ENCODE measurements around the gene SLC35D1.

DNA sequence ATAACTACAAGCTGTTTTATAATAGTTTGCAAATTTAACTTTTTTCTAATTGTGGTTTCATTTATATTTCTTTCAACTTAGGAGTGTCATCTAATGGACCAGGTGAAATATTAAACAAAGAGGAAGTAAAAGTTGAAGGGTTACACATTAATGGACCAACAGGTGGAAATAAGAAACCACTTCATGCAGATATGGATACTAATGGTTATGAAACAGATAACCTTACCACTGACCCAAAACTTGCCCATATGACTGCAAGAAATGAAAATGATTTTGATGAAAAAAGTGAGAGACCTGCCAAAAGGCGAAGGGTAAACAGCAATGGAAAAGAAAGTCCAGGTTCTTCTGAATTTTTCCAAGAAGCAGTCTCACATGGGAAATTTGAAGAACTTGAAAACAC is 69.5 kb downstream of the SLC35D1 start:
- TF ChIP-seq, protein P1, sequence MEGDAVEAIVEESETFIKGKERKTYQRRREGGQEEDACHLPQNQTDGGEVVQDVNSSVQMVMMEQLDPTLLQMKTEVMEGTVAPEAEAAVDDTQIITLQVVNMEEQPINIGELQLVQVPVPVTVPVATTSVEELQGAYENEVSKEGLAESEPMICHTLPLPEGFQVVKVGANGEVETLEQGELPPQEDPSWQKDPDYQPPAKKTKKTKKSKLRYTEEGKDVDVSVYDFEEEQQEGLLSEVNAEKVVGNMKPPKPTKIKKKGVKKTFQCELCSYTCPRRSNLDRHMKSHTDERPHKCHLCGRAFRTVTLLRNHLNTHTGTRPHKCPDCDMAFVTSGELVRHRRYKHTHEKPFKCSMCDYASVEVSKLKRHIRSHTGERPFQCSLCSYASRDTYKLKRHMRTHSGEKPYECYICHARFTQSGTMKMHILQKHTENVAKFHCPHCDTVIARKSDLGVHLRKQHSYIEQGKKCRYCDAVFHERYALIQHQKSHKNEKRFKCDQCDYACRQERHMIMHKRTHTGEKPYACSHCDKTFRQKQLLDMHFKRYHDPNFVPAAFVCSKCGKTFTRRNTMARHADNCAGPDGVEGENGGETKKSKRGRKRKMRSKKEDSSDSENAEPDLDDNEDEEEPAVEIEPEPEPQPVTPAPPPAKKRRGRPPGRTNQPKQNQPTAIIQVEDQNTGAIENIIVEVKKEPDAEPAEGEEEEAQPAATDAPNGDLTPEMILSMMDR (IDR thresholded peaks at IDR 0.05), result no peak
- TF ChIP-seq MXI1 (IDR thresholded peaks at IDR 0.05; ENCODE audit: low read depth, low read length), result no peak
- no peak for TF ChIP-seq RFX5 (IDR thresholded peaks at IDR 0.05; ENCODE audit: low read length)
- TF ChIP-seq RXRA (IDR thresholded peaks at IDR 0.05; ENCODE audit: borderline replicate concordance, low read depth), result no peak
- no peak for TF ChIP-seq RCOR1 (IDR thresholded peaks at IDR 0.05; ENCODE audit: low read length)
- TF ChIP-seq, protein P2, sequence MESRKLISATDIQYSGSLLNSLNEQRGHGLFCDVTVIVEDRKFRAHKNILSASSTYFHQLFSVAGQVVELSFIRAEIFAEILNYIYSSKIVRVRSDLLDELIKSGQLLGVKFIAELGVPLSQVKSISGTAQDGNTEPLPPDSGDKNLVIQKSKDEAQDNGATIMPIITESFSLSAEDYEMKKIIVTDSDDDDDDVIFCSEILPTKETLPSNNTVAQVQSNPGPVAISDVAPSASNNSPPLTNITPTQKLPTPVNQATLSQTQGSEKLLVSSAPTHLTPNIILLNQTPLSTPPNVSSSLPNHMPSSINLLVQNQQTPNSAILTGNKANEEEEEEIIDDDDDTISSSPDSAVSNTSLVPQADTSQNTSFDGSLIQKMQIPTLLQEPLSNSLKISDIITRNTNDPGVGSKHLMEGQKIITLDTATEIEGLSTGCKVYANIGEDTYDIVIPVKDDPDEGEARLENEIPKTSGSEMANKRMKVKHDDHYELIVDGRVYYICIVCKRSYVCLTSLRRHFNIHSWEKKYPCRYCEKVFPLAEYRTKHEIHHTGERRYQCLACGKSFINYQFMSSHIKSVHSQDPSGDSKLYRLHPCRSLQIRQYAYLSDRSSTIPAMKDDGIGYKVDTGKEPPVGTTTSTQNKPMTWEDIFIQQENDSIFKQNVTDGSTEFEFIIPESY (IDR thresholded peaks at IDR 0.05; ENCODE audit: borderline replicate concordance, low read depth), result no peak
- TF ChIP-seq, protein P3, sequence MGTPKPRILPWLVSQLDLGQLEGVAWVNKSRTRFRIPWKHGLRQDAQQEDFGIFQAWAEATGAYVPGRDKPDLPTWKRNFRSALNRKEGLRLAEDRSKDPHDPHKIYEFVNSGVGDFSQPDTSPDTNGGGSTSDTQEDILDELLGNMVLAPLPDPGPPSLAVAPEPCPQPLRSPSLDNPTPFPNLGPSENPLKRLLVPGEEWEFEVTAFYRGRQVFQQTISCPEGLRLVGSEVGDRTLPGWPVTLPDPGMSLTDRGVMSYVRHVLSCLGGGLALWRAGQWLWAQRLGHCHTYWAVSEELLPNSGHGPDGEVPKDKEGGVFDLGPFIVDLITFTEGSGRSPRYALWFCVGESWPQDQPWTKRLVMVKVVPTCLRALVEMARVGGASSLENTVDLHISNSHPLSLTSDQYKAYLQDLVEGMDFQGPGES (IDR thresholded peaks at IDR 0.05; ENCODE audit: low read depth, low read length), result no peak
- TF ChIP-seq GABPA (IDR thresholded peaks at IDR 0.05; ENCODE audit: low read depth), result no peak
- TF ChIP-seq TAF1 (IDR thresholded peaks at IDR 0.05; ENCODE audit: borderline replicate concordance, low read depth, low read length), result no peak
- no peak for TF ChIP-seq EP300 (IDR thresholded peaks at IDR 0.05; ENCODE audit: borderline replicate concordance in 1 of 2, low read depth in 1 of 2, low read length in 1 of 2)
- TF ChIP-seq POLR2AphosphoS5 (IDR thresholded peaks at IDR 0.05; ENCODE audit: low read depth, low read length), result no peak
- TF ChIP-seq EZH2phosphoT487 (IDR thresholded peaks at IDR 0.05; ENCODE audit: borderline replicate concordance, low read depth), result no peak
- TF ChIP-seq YY1 (IDR thresholded peaks at IDR 0.05; ENCODE audit: low read depth), result no peak
